H9 (cell line): ENCODE measurements around the gene DEFB121. TPM values are rescaled to one million over a fixed set of nuclear protein-coding genes. Genes with fewer than 3 reads are reported as not detected.

ENCODE experiments used
- DNase-seq: peaks from one replicate; pipeline ENCODE4 v3.0.0-alpha.2; 2017
- H2AFZ ChIP-seq: one replicate; pipeline ENCODE4 v1.6.1; 2013; ENCODE audit warnings: mild to moderate bottlenecking, low read length, control low read depth, moderate library complexity
- H2AK5ac ChIP-seq: 2 replicates; pipeline ENCODE4 v1.6.1; 2013; ENCODE audit warnings: low read length, control low read depth, mixed read lengths; ENCODE audit not compliant: insufficient read length
- H2BK120ac ChIP-seq: one replicate; pipeline ENCODE4 v1.6.1; 2013; ENCODE audit warnings: low read depth, mild to moderate bottlenecking, low read length, control low read depth, inconsistent platforms; ENCODE audit not compliant: poor library complexity, severe bottlenecking
- H2BK12ac ChIP-seq: 2 replicates; pipeline ENCODE4 v1.6.1; 2013; ENCODE audit warnings: low read length, control low read depth, mixed read lengths, low read depth; ENCODE audit not compliant: insufficient read length
- H2BK15ac ChIP-seq: 2 replicates; pipeline ENCODE4 v1.6.1; 2013; ENCODE audit warnings: low read depth, low read length, control low read depth
- H2BK20ac ChIP-seq: one replicate; pipeline ENCODE4 v1.6.1; 2013; ENCODE audit warnings: low read depth, mild to moderate bottlenecking, low read length, control low read depth, inconsistent platforms; ENCODE audit not compliant: poor library complexity, severe bottlenecking
- H2BK5ac ChIP-seq: 2 replicates; pipeline ENCODE4 v1.6.1; 2013; ENCODE audit warnings: low read length, control low read depth, mixed read lengths; ENCODE audit not compliant: insufficient read length
- H3K14ac ChIP-seq: 2 replicates; pipeline ENCODE4 v1.6.1; 2013; ENCODE audit warnings: low read length, control low read depth; ENCODE audit not compliant: insufficient read depth
- H3K18ac ChIP-seq: 2 replicates; pipeline ENCODE4 v1.6.1; 2013; ENCODE audit warnings: low read depth, mild to moderate bottlenecking, mixed read lengths, low read length, control low read depth; ENCODE audit not compliant: insufficient read length
- H3K23ac ChIP-seq: 2 replicates; pipeline ENCODE4 v1.6.1; 2013; ENCODE audit warnings: low read length, control low read depth, mixed read lengths, low read depth; ENCODE audit not compliant: insufficient read length
- H3K23me2 ChIP-seq: 2 replicates; pipeline ENCODE4 v1.6.1; 2013; ENCODE audit warnings: low read depth, mild to moderate bottlenecking, mixed read lengths, low read length, control low read depth; ENCODE audit not compliant: insufficient read length, poor library complexity, severe bottlenecking
- H3K27ac ChIP-seq: 2 replicates; pipeline ENCODE4 v1.5.1; 2013; ENCODE audit warnings: low read length, control low read depth, mixed read lengths, low read depth; ENCODE audit not compliant: insufficient read length
- H3K27me3 ChIP-seq: 2 replicates; pipeline ENCODE4 v1.6.1; 2013; ENCODE audit warnings: low read length, control low read depth, inconsistent platforms; ENCODE audit not compliant: insufficient read depth
- H3K4ac ChIP-seq: 2 replicates; pipeline ENCODE4 v1.6.1; 2013; ENCODE audit warnings: low read depth, mild to moderate bottlenecking, control low read depth, inconsistent platforms, low read length, moderate library complexity
- H3K4me1 ChIP-seq: 2 replicates; pipeline ENCODE4 v1.6.1; 2013; ENCODE audit warnings: low read length, control low read depth, inconsistent platforms; ENCODE audit not compliant: insufficient read depth
- H3K4me2 ChIP-seq: 2 replicates; pipeline ENCODE4 v1.6.1; 2013; ENCODE audit warnings: low read length, control low read depth, mixed read lengths; ENCODE audit not compliant: insufficient read length, insufficient read depth
- H3K56ac ChIP-seq: 2 replicates; pipeline ENCODE4 v1.6.1; 2013; ENCODE audit warnings: low read depth, mild to moderate bottlenecking, mixed read lengths, low read length, control low read depth; ENCODE audit not compliant: insufficient read length
- H3K79me1 ChIP-seq: 2 replicates; pipeline ENCODE4 v1.6.1; 2013; ENCODE audit warnings: low read depth, mild to moderate bottlenecking, moderate library complexity, low read length, control low read depth, inconsistent platforms; ENCODE audit not compliant: insufficient read depth, poor library complexity, severe bottlenecking
- H3K79me2 ChIP-seq: 2 replicates; pipeline ENCODE4 v1.6.1; 2013; ENCODE audit warnings: low read length, control low read depth, inconsistent platforms; ENCODE audit not compliant: insufficient read depth
- H3K9ac ChIP-seq: 2 replicates; pipeline ENCODE4 v1.6.1; 2013; ENCODE audit warnings: low read length, control low read depth, mixed read lengths; ENCODE audit not compliant: insufficient read length; ENCODE audit errors: extremely low read depth
- H3K9me3 ChIP-seq: one replicate; pipeline ENCODE4 v1.6.1; 2013; ENCODE audit warnings: low read depth, low read length, inconsistent platforms; ENCODE audit not compliant: control insufficient read depth
- H3T11ph ChIP-seq: one replicate; pipeline ENCODE4 v1.6.1; 2013; ENCODE audit warnings: mild to moderate bottlenecking, low read length, control low read depth, inconsistent platforms
- H4K20me1 ChIP-seq: one replicate; pipeline ENCODE4 v1.6.1; 2013; ENCODE audit not compliant: control insufficient read depth, insufficient read length, insufficient read depth
- H4K5ac ChIP-seq: 2 replicates; pipeline ENCODE4 v1.6.1; 2013; ENCODE audit warnings: low read depth, mild to moderate bottlenecking, mixed read lengths, low read length, control low read depth; ENCODE audit not compliant: insufficient read length
- H4K8ac ChIP-seq: replicated peaks from 2 replicates; pipeline ENCODE4 v1.6.1; 2013; ENCODE audit warnings: low read length, control low read depth, mixed read lengths, low read depth; ENCODE audit not compliant: insufficient read length
- H4K91ac ChIP-seq: 2 replicates; pipeline ENCODE4 v1.6.1; 2013; ENCODE audit warnings: low read depth, mild to moderate bottlenecking, moderate library complexity, mixed read lengths, low read length, control low read depth; ENCODE audit not compliant: insufficient read length
- H3K27ac Mint-ChIP-seq, 3 experiments: 2 replicates in 2 of 3; 3 replicates in 1 of 3; pipeline ENCODE4 v1.8.0; 2020 to 2021; ENCODE audit warnings: mixed read lengths in 3 of 3, mild to moderate bottlenecking in 1 of 3, moderate library complexity in 1 of 3
- H3K27me3 Mint-ChIP-seq: 2 replicates; pipeline ENCODE4 v1.8.0; 2021; ENCODE audit warnings: low read depth, mild to moderate bottlenecking, moderate library complexity, mixed read lengths
- H3K36me3 Mint-ChIP-seq, 3 experiments: 2 replicates in 2 of 3; 3 replicates in 1 of 3; pipeline ENCODE4 v1.8.0; 2020 to 2021; ENCODE audit warnings: low read depth in 3 of 3, mixed read lengths in 3 of 3; ENCODE audit not compliant: insufficient read depth in 1 of 3
- H3K4me1 Mint-ChIP-seq, 2 experiments: 2 replicates each; pipeline ENCODE4 v1.8.0; 2020; ENCODE audit warnings: mixed read lengths in 2 of 2
- H3K4me3 Mint-ChIP-seq, 2 experiments: 2 replicates in 1 of 2; 3 replicates in 1 of 2; pipeline ENCODE4 v1.8.0; 2020 to 2021; ENCODE audit warnings: mild to moderate bottlenecking in 2 of 2, mixed read lengths in 2 of 2, moderate library complexity in 1 of 2
- H3K9me3 Mint-ChIP-seq, 2 experiments: 2 replicates in 1 of 2; 3 replicates in 1 of 2; pipeline ENCODE4 v1.8.0; 2020; ENCODE audit warnings: mild to moderate bottlenecking in 2 of 2, mixed read lengths in 2 of 2, moderate library complexity in 1 of 2
- WGBS: extraction: QIAGEN DNeasy Blood & Tissue Kit; methylation state at CpG from one replicate; pipeline ENCODE4 v1.1.7; 2013; ENCODE audit warnings: missing lambda C conversion rate, low lambda C conversion rate, mixed read lengths; ENCODE audit not compliant: insufficient read length; ENCODE audit errors: extremely low coverage; 5-methylcytosine and 5-hydroxymethylcytosine counted together
- total RNA-seq: library from RNA; stranded (reverse); gene quantifications from 2 replicates; pipeline ENCODE4 v1.2.1, GENCODE V29; 2021
- TF ChIP-seq, protein P1 (sequence below): fragments of 200-600 bp; sonication (generic); conservative IDR thresholded peaks from 3 replicates; pipeline ENCODE4 v1.8.0; 2021; ENCODE audit warnings: antibody characterized with exemption, mild to moderate bottlenecking

The DEFB121 gene
- total RNA-seq, 1 experiment from 2014 or later: not detected

DNA sequence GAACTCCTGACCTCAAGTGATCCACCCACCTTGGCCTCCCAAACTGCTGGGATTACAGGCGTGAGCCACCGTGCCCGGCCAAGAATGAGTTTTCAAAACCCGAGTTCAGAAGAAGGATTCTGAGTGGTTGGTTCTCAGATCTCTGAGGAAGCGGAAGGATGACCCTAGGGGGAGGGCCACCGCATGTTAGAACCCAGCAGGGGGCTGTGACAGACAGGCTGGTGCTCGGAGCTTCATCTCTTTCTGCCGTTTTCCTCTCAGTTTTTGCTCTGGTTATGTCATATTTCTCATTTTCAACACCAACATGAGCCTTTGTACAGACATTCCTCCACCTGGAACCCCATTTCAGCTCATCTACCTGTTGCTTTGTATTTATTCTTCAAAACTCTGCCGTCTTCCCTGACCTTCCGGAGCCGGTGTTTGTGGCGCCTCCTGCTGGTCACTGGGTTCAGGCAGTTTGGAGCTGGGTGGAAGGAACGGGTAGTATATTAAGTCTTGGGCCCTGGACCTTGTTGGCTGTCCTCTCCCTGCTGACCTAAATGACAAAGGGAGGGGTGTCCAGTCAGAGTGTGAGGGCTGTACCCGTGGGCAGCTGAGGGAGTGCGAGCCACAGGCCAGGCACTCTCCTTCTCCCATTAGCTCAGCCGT is 34.1 kb upstream of the DEFB121 start, which contains the start of gene DEFB123:
TSS of gene DEFB123 (plus strand) at position 621 of the 648 bp plus-strand sequence. CDS start 67 bp downstream, outside the sequence.
- Histone ChIP-seq H3K56ac (no peak within 1 kb of the TSS), H2BK5ac (no peak within 1 kb of the TSS), H3K9ac (no peak within 1 kb of the TSS), H2BK12ac (no peak within 1 kb of the TSS), H3K27ac (no peak within 1 kb of the TSS), H2BK15ac (no peak within 1 kb of the TSS), H4K20me1 (no peaks in the 10 kb centered on the region), H2AFZ (no peak within 1 kb of the TSS), H3K4me2 (no peak within 1 kb of the TSS), H3T11ph (no peak within 1 kb of the TSS), H3K14ac (no peak within 1 kb of the TSS), H3K79me2 (no peaks in the 10 kb centered on the region), H3K23ac (no peak within 1 kb of the TSS), H2BK120ac (no peak within 1 kb of the TSS), H2BK20ac (no peak within 1 kb of the TSS), H3K9me3 (peaks cover 96% of the 10 kb centered on the region), H2AK5ac (no peak within 1 kb of the TSS), H4K91ac (no peak within 1 kb of the TSS), H4K5ac (no peak within 1 kb of the TSS), H4K8ac (no peak within 1 kb of the TSS), H3K27me3 (no peaks in the 10 kb centered on the region), H3K4me1 (no peaks in the 10 kb centered on the region), H3K4ac (no peak within 1 kb of the TSS), H3K18ac (no peak within 1 kb of the TSS), H3K79me1 (no peaks in the 10 kb centered on the region), H3K23me2 (peaks cover 3% of the 10 kb centered on the region)
- WGBS: no CpG with 5 or more reads among the region's 16 CpGs
- peaks cover 2% of the 10 kb centered on the region for H3K27me3 Mint-ChIP-seq
- TF ChIP-seq, protein P1, sequence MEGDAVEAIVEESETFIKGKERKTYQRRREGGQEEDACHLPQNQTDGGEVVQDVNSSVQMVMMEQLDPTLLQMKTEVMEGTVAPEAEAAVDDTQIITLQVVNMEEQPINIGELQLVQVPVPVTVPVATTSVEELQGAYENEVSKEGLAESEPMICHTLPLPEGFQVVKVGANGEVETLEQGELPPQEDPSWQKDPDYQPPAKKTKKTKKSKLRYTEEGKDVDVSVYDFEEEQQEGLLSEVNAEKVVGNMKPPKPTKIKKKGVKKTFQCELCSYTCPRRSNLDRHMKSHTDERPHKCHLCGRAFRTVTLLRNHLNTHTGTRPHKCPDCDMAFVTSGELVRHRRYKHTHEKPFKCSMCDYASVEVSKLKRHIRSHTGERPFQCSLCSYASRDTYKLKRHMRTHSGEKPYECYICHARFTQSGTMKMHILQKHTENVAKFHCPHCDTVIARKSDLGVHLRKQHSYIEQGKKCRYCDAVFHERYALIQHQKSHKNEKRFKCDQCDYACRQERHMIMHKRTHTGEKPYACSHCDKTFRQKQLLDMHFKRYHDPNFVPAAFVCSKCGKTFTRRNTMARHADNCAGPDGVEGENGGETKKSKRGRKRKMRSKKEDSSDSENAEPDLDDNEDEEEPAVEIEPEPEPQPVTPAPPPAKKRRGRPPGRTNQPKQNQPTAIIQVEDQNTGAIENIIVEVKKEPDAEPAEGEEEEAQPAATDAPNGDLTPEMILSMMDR: 0 out of 3 replicates have a peak, but pooled peaks have one; percentile 23
- peaks cover 4 to 44% (median 7%) of the 10 kb centered on the region in 3 experiments; a peak in 6 of 7 replicates for H3K36me3 Mint-ChIP-seq
- H3K27ac Mint-ChIP-seq: no peak within 1 kb of the TSS
- H3K9me3 Mint-ChIP-seq: peaks cover 93 to 97% of the 10 kb centered on the region in 2 experiments
- no peak within 1 kb of the TSS for H3K4me3 Mint-ChIP-seq
- no peaks in the 10 kb centered on the region for H3K4me1 Mint-ChIP-seq
- no peak for DNase-seq
